SU-DHL-6 (cell line): ENCODE results near the gene TTBK2.

Source experiments
- H2AFZ ChIP-seq: fragments of 200-600 bp; sonication (generic); 2 replicates; pipeline ENCODE4 v1.6.1; 2014; ENCODE audit warnings: low read depth, mild to moderate bottlenecking, moderate library complexity, mixed read lengths, antibody characterized with exemption, low read length; ENCODE audit not compliant: severe bottlenecking
- H3F3A ChIP-seq: fragments of 200-600 bp; shearing (Covaris generic); 2 replicates; pipeline ENCODE4 v1.6.0; 2016; ENCODE audit warnings: antibody characterized with exemption, mild to moderate bottlenecking; ENCODE audit not compliant: insufficient read depth
- H3K27ac ChIP-seq: fragments of 200-600 bp; sonication (generic); 2 replicates; pipeline ENCODE4 v1.5.1; 2016; ENCODE audit warnings: low read depth, mild to moderate bottlenecking, low read length, moderate library complexity, mixed read lengths
- H3K27me3 ChIP-seq: fragments of 200-600 bp; sonication (generic), shearing (Covaris generic); 2 replicates; pipeline ENCODE4 v1.6.0; 2014; ENCODE audit warnings: mild to moderate bottlenecking, low read length
- H3K36me3 ChIP-seq: fragments of 200-600 bp; sonication (generic); 2 replicates; pipeline ENCODE4 v1.6.1; 2014; ENCODE audit warnings: mild to moderate bottlenecking, low read length, mixed read lengths
- H3K4me2 ChIP-seq: fragments of 300-600, 200-600 bp; shearing (Covaris generic), sonication (generic); 2 replicates; pipeline ENCODE4 v1.6.0; 2014; ENCODE audit warnings: low read length, low read depth, mild to moderate bottlenecking; ENCODE audit not compliant: poor library complexity, severe bottlenecking
- H3K4me3 ChIP-seq: fragments of 200-600 bp; sonication (generic); 2 replicates; pipeline ENCODE4 v1.5.1; 2014; ENCODE audit warnings: antibody characterized with exemption, low read length, mild to moderate bottlenecking, mixed read lengths; ENCODE audit not compliant: insufficient read depth, poor library complexity, severe bottlenecking
- H3K79me2 ChIP-seq: fragments of 200-600 bp; sonication (generic); 2 replicates; pipeline ENCODE4 v1.6.1; 2014; ENCODE audit warnings: mild to moderate bottlenecking, low read length, moderate library complexity; ENCODE audit not compliant: insufficient read depth
- H3K9ac ChIP-seq: fragments of 200-600 bp; sonication (generic); 2 replicates; pipeline ENCODE4 v1.7.0; 2014; ENCODE audit warnings: mild to moderate bottlenecking, low read length
- H3K9me2 ChIP-seq: fragments of 200-600 bp; sonication (generic); replicated peaks from 2 replicates; pipeline ENCODE4 v1.6.1; 2014; ENCODE audit warnings: low read length; ENCODE audit not compliant: insufficient read depth
- H3K9me3 ChIP-seq: fragments of 200-600 bp; sonication (generic); 2 replicates; pipeline ENCODE4 v1.6.1; 2014; ENCODE audit warnings: low read length, mixed read lengths; ENCODE audit not compliant: insufficient read depth
- H4K20me1 ChIP-seq: fragments of 200-600 bp; sonication (generic); 2 replicates; pipeline ENCODE4 v1.6.1; 2014; ENCODE audit warnings: low read depth, mild to moderate bottlenecking, antibody characterized with exemption, low read length, moderate library complexity, mixed read lengths
- CTCF ChIP-seq: fragments of 200-600 bp; sonication (generic); IDR thresholded peaks from one replicate; pipeline ENCODE4 v1.5.1; 2017; ENCODE audit warnings: antibody characterized with exemption, mild to moderate bottlenecking, low read length, moderate library complexity; ENCODE audit not compliant: insufficient read depth, poor library complexity, severe bottlenecking
- EZH2phosphoT487 ChIP-seq: fragments of 200-600 bp; sonication (generic), shearing (Covaris generic); conservative IDR thresholded peaks from 2 replicates; pipeline ENCODE4 v1.6.1; 2018; ENCODE audit warnings: mild to moderate bottlenecking, antibody characterized with exemption, low read length, moderate library complexity, mixed read lengths

The TTBK2 gene

GRCh38 chr15:42711746-42712145, 208.8 kb downstream of the TTBK2 start:
- no peak overlapping the region for H3K9ac ChIP-seq
- H3K4me3 ChIP-seq, result no peak overlapping the region
- no peaks in the 10 kb centered on the region for H3K9me2 ChIP-seq
- no peaks in the 10 kb centered on the region for H3K9me3 ChIP-seq
- H3K79me2 ChIP-seq, result no peaks in the 10 kb centered on the region
- TF ChIP-seq CTCF (no peak), EZH2phosphoT487 (no peak)
- H3K27ac ChIP-seq, result no peak overlapping the region
- H4K20me1 ChIP-seq, result no peaks in the 10 kb centered on the region
- no peaks in the 10 kb centered on the region for H3K27me3 ChIP-seq
- no peak overlapping the region for H2AFZ ChIP-seq
- no peaks in the 10 kb centered on the region; the same call in 1 of the 2 replicates for H3F3A ChIP-seq
- H3K36me3 ChIP-seq, result no peaks in the 10 kb centered on the region; the same call in 1 of the 2 replicates
- H3K4me2 ChIP-seq, result no peak overlapping the region

GRCh38 chr15:42710662-42711061, 209.9 kb downstream of the TTBK2 start:
- H3K4me2 ChIP-seq, result no peak overlapping the region
- H3K27me3 ChIP-seq, result no peaks in the 10 kb centered on the region
- no peaks in the 10 kb centered on the region for H3K9me2 ChIP-seq
- H2AFZ ChIP-seq, result no peak overlapping the region
- H3K9me3 ChIP-seq, result no peaks in the 10 kb centered on the region
- H4K20me1 ChIP-seq, result no peaks in the 10 kb centered on the region
- H3K9ac ChIP-seq, result no peak overlapping the region
- H3K36me3 ChIP-seq, result no peaks in the 10 kb centered on the region; the same call in 1 of the 2 replicates
- H3K27ac ChIP-seq, result no peak overlapping the region
- no peaks in the 10 kb centered on the region; the same call in 1 of the 2 replicates for H3F3A ChIP-seq
- TF ChIP-seq CTCF (no peak), EZH2phosphoT487 (no peak)
- no peak overlapping the region for H3K4me3 ChIP-seq
- H3K79me2 ChIP-seq, result no peaks in the 10 kb centered on the region

- Histone ChIP-seq H3K27me3 (no peaks in the 10 kb centered on the region), H3K79me2 (no peaks in the 10 kb centered on the region), H3K27ac (no peak overlapping the region), H3F3A (no peaks in the 10 kb centered on the region), H3K4me3 (no peak overlapping the region), H3K36me3 (no peaks in the 10 kb centered on the region; the same call in 1 of the 2 replicates), H3K9me3 (no peaks in the 10 kb centered on the region), H2AFZ (no peak overlapping the region), H4K20me1 (no peaks in the 10 kb centered on the region), H3K9ac (no peak overlapping the region), H3K9me2 (no peaks in the 10 kb centered on the region), H3K4me2 (no peak overlapping the region)
- TF ChIP-seq EZH2phosphoT487, result no peak
- no peak for TF ChIP-seq CTCF
Observed at GRCh38 chr15:42707873-42708544, 212.6 kb downstream of the TTBK2 start.
